B cell (primary cell): ENCODE measurements around the gene OR1J1.

Experiments used
- CTCF ChIP-seq: fragments of 200-600 bp; IDR thresholded peaks from one replicate; pipeline ENCODE4 v1.8.0; 2022; ENCODE audit warnings: antibody characterized with exemption, mild to moderate bottlenecking
- EZH2 ChIP-seq: IDR thresholded peaks from 2 replicates; pipeline ENCODE4 v1.6.1; 2012; ENCODE audit warnings: borderline replicate concordance, low read depth, mild to moderate bottlenecking, moderate library complexity, low read length; ENCODE audit not compliant: insufficient read depth, poor library complexity, severe bottlenecking

- TF ChIP-seq EZH2 (no peak), CTCF (no peak)
Measured at GRCh38 chr9:122446819-122447484, 30.8 kb downstream of the OR1J1 start.
